WTC11 (cell line): ENCODE measurements around the gene CCDC69. TPM values are rescaled to one million over a fixed set of nuclear protein-coding genes. Genes with fewer than 3 reads are reported as not detected.

Experiments
- ATAC-seq: fragments of 200-7000 bp; cut with Tn5 transposase; 2 replicates; pipeline ENCODE4 v1.10.0; 2021; ENCODE audit warnings: mild to moderate bottlenecking, moderate library complexity
- CTCF ChIA-PET: fragments of 300-600 bp; sonication (Branson Sonifier 250); formaldehyde crosslinking; loops from one replicate; lab custom pipeline; 2021; ENCODE audit warnings: antibody characterized with exemption; lab: Charles Lee
- POLR2A ChIA-PET: fragments of 350-600 bp; sonication (Branson Sonifier 250); formaldehyde crosslinking; loops from one replicate; lab custom pipeline; 2021; ENCODE audit warnings: antibody characterized with exemption; lab: Charles Lee
- DNase-seq: peaks from one replicate; pipeline ENCODE4 v3.0.0; 2021; ENCODE audit warnings: low spot score
- H3K27ac Mint-ChIP-seq: 2 replicates; pipeline ENCODE4 v1.8.0; 2021; ENCODE audit warnings: mixed read lengths
- H3K27me3 Mint-ChIP-seq: 2 replicates; pipeline ENCODE4 v1.8.0; 2021; ENCODE audit warnings: low read depth, mild to moderate bottlenecking, moderate library complexity, mixed read lengths
- H3K36me3 Mint-ChIP-seq: 2 replicates; pipeline ENCODE4 v1.8.0; 2021; ENCODE audit warnings: mixed read lengths
- H3K4me1 Mint-ChIP-seq: 2 replicates; pipeline ENCODE4 v1.8.0; 2022; ENCODE audit warnings: mixed read lengths
- H3K4me3 Mint-ChIP-seq: 2 replicates; pipeline ENCODE4 v1.8.0; 2021; ENCODE audit warnings: mild to moderate bottlenecking, moderate library complexity, mixed read lengths
- H3K9me3 Mint-ChIP-seq: 2 replicates; pipeline ENCODE4 v1.8.0; 2021; ENCODE audit warnings: mixed read lengths
- ATF3 ChIP-seq: sonication (generic); formaldehyde crosslinking; conservative IDR thresholded peaks from 2 replicates; pipeline ENCODE4 v1.8.1; 2022; ENCODE audit warnings: mild to moderate bottlenecking, missing genetic modification reagents
- E2F1 ChIP-seq: sonication (generic); formaldehyde crosslinking; IDR thresholded peaks from 2 replicates; pipeline ENCODE4 v1.8.0; 2022; ENCODE audit warnings: mild to moderate bottlenecking, missing genetic modification reagents
- ELF4 ChIP-seq: sonication (generic); formaldehyde crosslinking; IDR thresholded peaks from 2 replicates; pipeline ENCODE4 v1.8.1; 2022; ENCODE audit warnings: low read depth, mild to moderate bottlenecking, moderate library complexity, missing genetic modification reagents
- ESRRA ChIP-seq: sonication (generic); formaldehyde crosslinking; IDR thresholded peaks from 2 replicates; pipeline ENCODE4 v1.8.1; 2022; ENCODE audit warnings: mild to moderate bottlenecking, missing genetic modification reagents, borderline replicate concordance
- FOXJ3 ChIP-seq: sonication (generic); formaldehyde crosslinking; IDR thresholded peaks from 2 replicates; pipeline ENCODE4 v1.9.0; 2021; ENCODE audit warnings: missing genetic modification reagents, mild to moderate bottlenecking, borderline replicate concordance
- GABPB1 ChIP-seq: sonication (generic); formaldehyde crosslinking; IDR thresholded peaks from 2 replicates; pipeline ENCODE4 v1.8.1; 2023; ENCODE audit warnings: mild to moderate bottlenecking, missing genetic modification reagents
- JAZF1 ChIP-seq: fragments of 250-450 bp; sonication (Bioruptor Pico); IDR thresholded peaks from 2 replicates; pipeline ENCODE4 v1.9.0; 2021; ENCODE audit warnings: moderate library complexity, mild to moderate bottlenecking, inconsistent platforms
- MYBL2 ChIP-seq: sonication (generic); formaldehyde crosslinking; IDR thresholded peaks from 2 replicates; pipeline ENCODE4 v1.8.1; 2023; ENCODE audit warnings: mild to moderate bottlenecking, moderate library complexity, missing genetic modification reagents
- NFATC4 ChIP-seq: fragments of 250-450 bp; sonication (Bioruptor Pico); IDR thresholded peaks from 2 replicates; pipeline ENCODE4 v1.9.0; 2021; ENCODE audit warnings: mild to moderate bottlenecking
- NR1H2 ChIP-seq: sonication (generic); formaldehyde crosslinking; IDR thresholded peaks from 2 replicates; pipeline ENCODE4 v1.9.0; 2021; ENCODE audit warnings: mild to moderate bottlenecking, moderate library complexity, missing genetic modification reagents
- OVOL2 ChIP-seq: fragments of 250-450 bp; sonication (Bioruptor Pico); IDR thresholded peaks from 2 replicates; pipeline ENCODE4 v1.9.0; 2021; ENCODE audit warnings: mild to moderate bottlenecking, borderline replicate concordance
- RELA ChIP-seq: sonication (generic); formaldehyde crosslinking; IDR thresholded peaks from 2 replicates; pipeline ENCODE4 v1.8.1; 2022; ENCODE audit warnings: missing genetic modification reagents, mild to moderate bottlenecking, borderline replicate concordance
- SMAD4 ChIP-seq: sonication (generic); formaldehyde crosslinking; IDR thresholded peaks from 2 replicates; pipeline ENCODE4 v1.8.0; 2022; ENCODE audit warnings: mild to moderate bottlenecking, missing genetic modification reagents
- ZBTB21 ChIP-seq: sonication (generic); formaldehyde crosslinking; IDR thresholded peaks from 2 replicates; pipeline ENCODE4 v1.8.1; 2023; ENCODE audit warnings: mild to moderate bottlenecking, missing genetic modification reagents, borderline replicate concordance
- ZNF423 ChIP-seq: fragments of 250-450 bp; sonication (Bioruptor Pico); IDR thresholded peaks from 2 replicates; pipeline ENCODE4 v2.1.2; 2022; ENCODE audit warnings: mild to moderate bottlenecking, moderate library complexity
- ZNF425 ChIP-seq: fragments of 250-450 bp; sonication (Bioruptor Pico); conservative IDR thresholded peaks from 2 replicates; pipeline ENCODE4 v1.9.0; 2021; ENCODE audit warnings: mild to moderate bottlenecking
- ZNF671 ChIP-seq: fragments of 250-450 bp; sonication (Bioruptor Pico); IDR thresholded peaks from 2 replicates; pipeline ENCODE4 v1.8.0; 2021; ENCODE audit warnings: mild to moderate bottlenecking
- total RNA-seq: library from RNA; stranded (reverse); gene quantifications from 3 replicates; pipeline ENCODE4 v1.2.3, GENCODE V29; 2021
- TF ChIP-seq, protein P1 (sequence below): sonication (generic); formaldehyde crosslinking; IDR thresholded peaks from 2 replicates; pipeline ENCODE4 v1.8.1; 2023; ENCODE audit warnings: mild to moderate bottlenecking, missing genetic modification reagents, moderate library complexity
- TF ChIP-seq, protein P2 (sequence below): fragments of 250-450 bp; sonication (Bioruptor Pico); IDR thresholded peaks from 2 replicates; pipeline ENCODE4 v1.9.0; 2021; ENCODE audit warnings: mild to moderate bottlenecking, borderline replicate concordance

CCDC69 gene
- total RNA-seq, 1 experiment from 2014 or later: 12.4 TPM

GRCh38 chr5:151219138-151219537, 4.8 kb downstream of the CCDC69 start (continued):
- TF ChIP-seq, protein P1, sequence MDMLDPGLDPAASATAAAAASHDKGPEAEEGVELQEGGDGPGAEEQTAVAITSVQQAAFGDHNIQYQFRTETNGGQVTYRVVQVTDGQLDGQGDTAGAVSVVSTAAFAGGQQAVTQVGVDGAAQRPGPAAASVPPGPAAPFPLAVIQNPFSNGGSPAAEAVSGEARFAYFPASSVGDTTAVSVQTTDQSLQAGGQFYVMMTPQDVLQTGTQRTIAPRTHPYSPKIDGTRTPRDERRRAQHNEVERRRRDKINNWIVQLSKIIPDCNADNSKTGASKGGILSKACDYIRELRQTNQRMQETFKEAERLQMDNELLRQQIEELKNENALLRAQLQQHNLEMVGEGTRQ (CRISPR knock-in tag): no peak
- TF ChIP-seq E2F1 (CRISPR knock-in tag) (no peak), RELA (CRISPR knock-in tag) (no peak), NR1H2 (CRISPR knock-in tag) (no peak)
- TF ChIP-seq, protein P2, sequence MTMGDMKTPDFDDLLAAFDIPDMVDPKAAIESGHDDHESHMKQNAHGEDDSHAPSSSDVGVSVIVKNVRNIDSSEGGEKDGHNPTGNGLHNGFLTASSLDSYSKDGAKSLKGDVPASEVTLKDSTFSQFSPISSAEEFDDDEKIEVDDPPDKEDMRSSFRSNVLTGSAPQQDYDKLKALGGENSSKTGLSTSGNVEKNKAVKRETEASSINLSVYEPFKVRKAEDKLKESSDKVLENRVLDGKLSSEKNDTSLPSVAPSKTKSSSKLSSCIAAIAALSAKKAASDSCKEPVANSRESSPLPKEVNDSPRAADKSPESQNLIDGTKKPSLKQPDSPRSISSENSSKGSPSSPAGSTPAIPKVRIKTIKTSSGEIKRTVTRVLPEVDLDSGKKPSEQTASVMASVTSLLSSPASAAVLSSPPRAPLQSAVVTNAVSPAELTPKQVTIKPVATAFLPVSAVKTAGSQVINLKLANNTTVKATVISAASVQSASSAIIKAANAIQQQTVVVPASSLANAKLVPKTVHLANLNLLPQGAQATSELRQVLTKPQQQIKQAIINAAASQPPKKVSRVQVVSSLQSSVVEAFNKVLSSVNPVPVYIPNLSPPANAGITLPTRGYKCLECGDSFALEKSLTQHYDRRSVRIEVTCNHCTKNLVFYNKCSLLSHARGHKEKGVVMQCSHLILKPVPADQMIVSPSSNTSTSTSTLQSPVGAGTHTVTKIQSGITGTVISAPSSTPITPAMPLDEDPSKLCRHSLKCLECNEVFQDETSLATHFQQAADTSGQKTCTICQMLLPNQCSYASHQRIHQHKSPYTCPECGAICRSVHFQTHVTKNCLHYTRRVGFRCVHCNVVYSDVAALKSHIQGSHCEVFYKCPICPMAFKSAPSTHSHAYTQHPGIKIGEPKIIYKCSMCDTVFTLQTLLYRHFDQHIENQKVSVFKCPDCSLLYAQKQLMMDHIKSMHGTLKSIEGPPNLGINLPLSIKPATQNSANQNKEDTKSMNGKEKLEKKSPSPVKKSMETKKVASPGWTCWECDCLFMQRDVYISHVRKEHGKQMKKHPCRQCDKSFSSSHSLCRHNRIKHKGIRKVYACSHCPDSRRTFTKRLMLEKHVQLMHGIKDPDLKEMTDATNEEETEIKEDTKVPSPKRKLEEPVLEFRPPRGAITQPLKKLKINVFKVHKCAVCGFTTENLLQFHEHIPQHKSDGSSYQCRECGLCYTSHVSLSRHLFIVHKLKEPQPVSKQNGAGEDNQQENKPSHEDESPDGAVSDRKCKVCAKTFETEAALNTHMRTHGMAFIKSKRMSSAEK (CRISPR knock-in tag): no peak

- Mint-ChIP-seq H3K9me3 (no peaks in the 10 kb centered on the region), H3K27me3 (no peaks in the 10 kb centered on the region; the same call in 1 of the 2 replicates), H3K4me3 (no peak overlapping the region), H3K27ac (no peak overlapping the region), H3K36me3 (no peaks in the 10 kb centered on the region), H3K4me1 (peaks cover 16% of the 10 kb centered on the region)
- TF ChIP-seq JAZF1 (no peak), NFATC4 (CRISPR knock-in tag) (no peak), NR1H2 (CRISPR knock-in tag) (no peak), ELF4 (CRISPR knock-in tag) (no peak)
- no peak for DNase-seq
- CTCF ChIA-PET: no interaction called here
- POLR2A ChIA-PET: no interaction called here
- no peak for ATAC-seq
Measured at GRCh38 chr5:151218177-151218576, 5.7 kb downstream of the CCDC69 start.

DNA sequence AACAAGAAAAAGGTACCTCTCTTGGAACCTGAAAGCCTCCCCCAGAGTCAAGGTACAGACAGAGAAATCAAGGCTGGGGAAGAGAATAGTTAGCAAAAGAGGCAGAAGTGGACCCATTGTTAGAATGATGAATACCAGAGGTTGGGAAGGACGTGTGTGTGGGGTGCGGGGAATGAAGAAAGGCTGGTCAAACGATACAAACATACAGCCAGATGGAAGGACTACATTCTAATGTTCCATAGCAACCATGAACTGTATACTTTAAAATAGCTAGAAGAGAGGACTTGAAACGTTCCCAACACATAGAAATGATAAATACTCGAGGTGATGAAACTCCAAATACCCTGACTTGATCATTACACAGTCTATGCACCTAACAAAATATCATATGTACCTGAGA, 7.1 kb downstream of the CCDC69 start:
- ATAC-seq: no peak
- no peaks in the 10 kb centered on the region for H3K27me3 Mint-ChIP-seq
- CTCF ChIA-PET: interaction anchor here (1.6 kb wide), 1 partner anchor 22 kb away, joined by 6 read pairs; no protein-coding TSS in a partner anchor

More for the DNA sequence above, 7.1 kb downstream of the CCDC69 start:
- no peak overlapping the region for H3K4me3 Mint-ChIP-seq
- DNase-seq: no peak
- TF ChIP-seq ELF4 (CRISPR knock-in tag): no peak
- TF ChIP-seq ZBTB21: no peak
- no peak for TF ChIP-seq ZNF423
- TF ChIP-seq SMAD4: no peak
- no peak for TF ChIP-seq ZNF425
- TF ChIP-seq ZNF671 (CRISPR knock-in tag): no peak
- TF ChIP-seq FOXJ3: no peak
- TF ChIP-seq MYBL2 (CRISPR knock-in tag): no peak
- no peak for TF ChIP-seq ESRRA
- TF ChIP-seq OVOL2 (CRISPR knock-in tag): no peak
- TF ChIP-seq GABPB1 (CRISPR knock-in tag): no peak
- no peak for TF ChIP-seq ATF3
- peaks cover 8% of the 10 kb centered on the region for H3K4me1 Mint-ChIP-seq
- POLR2A ChIA-PET: no interaction called here
- H3K9me3 Mint-ChIP-seq: no peaks in the 10 kb centered on the region
- H3K27ac Mint-ChIP-seq: no peak overlapping the region
- H3K36me3 Mint-ChIP-seq: no peaks in the 10 kb centered on the region
